Measurements from ENCODE around the gene RAB6D. TPM values are rescaled to one million over a fixed set of nuclear protein-coding genes. Genes with fewer than 3 reads are reported as not detected.
"Not testable (repeated sequence)": the region's sequence is repeated elsewhere in the genome, so short reads cannot be mapped to it uniquely, and the experiment has no call there.

RAB6D gene
- not detected for total RNA-seq
- polyA plus RNA-seq, result not detected
- long read RNA-seq, donor 1, result 0 reads
- long read RNA-seq, donor 2, result 0 reads

DNA sequence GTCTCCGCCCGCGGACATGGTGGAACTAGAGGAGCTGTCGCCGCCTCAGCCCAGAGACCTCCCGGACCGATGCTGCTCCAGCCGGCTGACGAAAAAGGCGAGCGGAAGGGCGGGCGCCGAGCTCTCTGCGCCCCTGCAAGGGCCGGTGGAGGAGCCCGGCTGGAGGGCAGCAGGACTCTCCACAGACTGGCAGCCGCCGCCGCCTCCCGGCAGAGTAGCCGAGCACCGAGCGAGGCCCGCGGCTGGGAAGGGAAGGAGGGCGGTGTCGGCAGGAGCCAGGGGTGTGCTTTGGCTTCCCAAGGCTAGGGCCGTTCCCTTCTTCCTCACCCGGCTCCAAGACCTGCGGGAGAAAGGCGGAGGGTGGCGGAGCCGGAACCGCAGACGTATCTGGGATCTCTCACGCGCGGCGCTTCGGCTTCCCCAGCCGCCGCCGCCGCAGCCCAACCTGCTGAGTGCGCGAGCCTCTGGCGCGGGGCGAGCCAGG lies at the start of gene RAB6D:
Gene RAB6D (minus strand): TSS at position 466 of the 484 bp plus-strand sequence. CDS start 448 bp downstream, at position 18.
- intact Hi-C loops (cut with DNase I), result not testable (repeated sequence)

DNA sequence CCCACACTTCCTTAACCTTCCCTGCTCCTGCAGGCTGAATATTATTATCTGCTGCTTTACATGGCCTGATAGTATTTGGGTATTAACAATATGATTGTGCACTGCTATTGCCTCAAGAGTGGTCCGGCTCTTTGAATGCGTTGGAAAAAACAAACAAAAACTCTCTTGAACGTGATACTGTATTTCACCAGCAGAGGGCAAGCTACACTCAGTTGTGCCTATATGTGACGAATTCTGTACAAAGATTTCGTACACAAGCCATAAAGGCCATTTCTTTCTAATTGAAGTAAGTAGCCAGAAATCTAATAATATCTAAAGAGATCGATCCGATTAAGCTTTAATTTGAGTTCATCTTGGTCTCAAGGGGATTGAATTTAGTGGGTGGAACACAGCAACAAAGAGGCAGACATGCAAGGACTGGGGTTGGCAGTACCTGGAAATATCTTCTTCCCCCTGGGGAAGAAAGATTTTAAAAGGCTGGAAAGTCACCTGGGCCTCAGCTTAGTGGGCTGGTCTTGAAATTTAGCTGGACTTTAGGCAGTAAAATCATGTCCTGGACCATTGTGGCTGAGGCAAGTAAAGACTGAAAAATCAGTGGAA lies 49.3 kb upstream of the RAB6D start:
- H3K4me3 ChIP-seq (ENCODE audit: low read length in 2 of 2), result no peak overlapping the region
- intact Hi-C loops (cut with DNase I), result loop anchor here in 1 of 2 donors (10.0 kb wide), 3 partner anchors 262 to 732 kb away; no protein-coding TSS in a partner anchor
- H3K36me3 ChIP-seq (ENCODE audit: control insufficient read depth in 1 of 2, insufficient read depth in 2 of 2, low read length in 1 of 2), result no peaks in the 10 kb centered on the region
- H3K9me3 ChIP-seq (ENCODE audit: control insufficient read depth, low read length), result no peaks in the 10 kb centered on the region
- H3K27me3 ChIP-seq (ENCODE audit: control insufficient read depth in 1 of 2, insufficient read depth in 2 of 2, low read length in 1 of 2), result peaks cover 0 to 1% of the 10 kb centered on the region in 2 donors
- H3K4me1 ChIP-seq (ENCODE audit: control insufficient read depth in 1 of 2, insufficient read depth in 2 of 2, low read length in 2 of 2), result no peaks in the 10 kb centered on the region
- WGBS, 2 donors, result 2% methylated on average over 7 of the region's 7 CpGs
- no peak overlapping the region for H3K27ac ChIP-seq (ENCODE audit: low read depth in 1 of 2, low read length in 2 of 2)
- DNase-seq, result no peak
- no peak for ATAC-seq (ENCODE audit: low FRiP score)

More for the DNA sequence above, at the start of gene RAB6D:
- not testable (repeated sequence) for H3K4me1 ChIP-seq (ENCODE audit: control insufficient read depth in 1 of 2, insufficient read depth in 2 of 2, low read length in 2 of 2); H3K9me3 ChIP-seq (ENCODE audit: control insufficient read depth, low read length); H3K36me3 ChIP-seq (ENCODE audit: control insufficient read depth in 1 of 2, insufficient read depth in 2 of 2, low read length in 1 of 2); H3K27ac ChIP-seq (ENCODE audit: low read depth in 1 of 2, low read length in 2 of 2); H3K27me3 ChIP-seq (ENCODE audit: control insufficient read depth in 1 of 2, insufficient read depth in 2 of 2, low read length in 1 of 2); H3K4me3 ChIP-seq (ENCODE audit: low read length in 2 of 2); DNase-seq
- ATAC-seq (ENCODE audit: low FRiP score), result peak; percentile 52
- WGBS, 2 donors, result 1 to 2% methylated on average over 33 to 42 of the region's 50 CpGs

DNA sequence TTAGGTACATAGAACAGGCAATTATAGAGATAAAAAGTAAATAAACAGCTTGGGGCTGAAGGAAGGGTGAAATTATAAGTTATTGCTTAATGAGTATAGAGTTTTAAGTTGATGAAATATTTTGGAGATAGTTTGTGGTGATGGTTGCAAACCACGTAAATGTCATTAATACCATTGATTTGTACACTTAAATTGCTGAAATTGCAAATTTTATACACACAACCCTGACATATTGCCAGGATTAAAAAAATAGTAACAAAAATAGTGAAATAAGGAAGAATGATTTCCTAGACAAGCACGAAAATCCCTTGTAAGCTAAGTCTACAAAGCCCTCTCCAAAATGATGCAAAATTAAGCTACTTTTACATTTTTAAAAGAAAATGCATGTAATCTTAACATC lies 46.2 kb upstream of the RAB6D start:
- peaks cover 0 to 1% of the 10 kb centered on the region in 2 donors for H3K27me3 ChIP-seq (ENCODE audit: control insufficient read depth in 1 of 2, insufficient read depth in 2 of 2, low read length in 1 of 2)
- intact Hi-C loops (cut with DNase I), result loop anchor here in 1 of 2 donors (10.0 kb wide), 3 partner anchors 265 to 735 kb away; no protein-coding TSS in a partner anchor
- H3K36me3 ChIP-seq (ENCODE audit: control insufficient read depth in 1 of 2, insufficient read depth in 2 of 2, low read length in 1 of 2), result no peaks in the 10 kb centered on the region
- ATAC-seq (ENCODE audit: low FRiP score) (no peak), DNase-seq (no peak)
- H3K27ac ChIP-seq (ENCODE audit: low read depth in 1 of 2, low read length in 2 of 2), result no peak overlapping the region
- no peak overlapping the region for H3K4me3 ChIP-seq (ENCODE audit: low read length in 2 of 2)
- no peaks in the 10 kb centered on the region for H3K4me1 ChIP-seq (ENCODE audit: control insufficient read depth in 1 of 2, insufficient read depth in 2 of 2, low read length in 2 of 2)
- H3K9me3 ChIP-seq (ENCODE audit: control insufficient read depth, low read length), result no peaks in the 10 kb centered on the region
- 65 to 66% methylated on average over 2 of the region's 2 CpGs for WGBS, 2 donors

- no peak for ATAC-seq (ENCODE audit: low FRiP score)
- Histone ChIP-seq H3K27me3 (ENCODE audit: control insufficient read depth in 1 of 2, insufficient read depth in 2 of 2, low read length in 1 of 2) (peaks cover 0 to 1% of the 10 kb centered on the region in 2 donors), H3K27ac (ENCODE audit: low read depth in 1 of 2, low read length in 2 of 2) (no peak overlapping the region), H3K4me3 (ENCODE audit: low read length in 2 of 2) (no peak overlapping the region), H3K36me3 (ENCODE audit: control insufficient read depth in 1 of 2, insufficient read depth in 2 of 2, low read length in 1 of 2) (no peaks in the 10 kb centered on the region), H3K4me1 (ENCODE audit: control insufficient read depth in 1 of 2, insufficient read depth in 2 of 2, low read length in 2 of 2) (no peaks in the 10 kb centered on the region), H3K9me3 (ENCODE audit: control insufficient read depth, low read length) (no peaks in the 10 kb centered on the region)
- no peak for DNase-seq
- intact Hi-C loops (cut with DNase I), result no loop called here
Measured at GRCh38 chr2:131408778-131409177, 44.8 kb upstream of the RAB6D start.

DNA sequence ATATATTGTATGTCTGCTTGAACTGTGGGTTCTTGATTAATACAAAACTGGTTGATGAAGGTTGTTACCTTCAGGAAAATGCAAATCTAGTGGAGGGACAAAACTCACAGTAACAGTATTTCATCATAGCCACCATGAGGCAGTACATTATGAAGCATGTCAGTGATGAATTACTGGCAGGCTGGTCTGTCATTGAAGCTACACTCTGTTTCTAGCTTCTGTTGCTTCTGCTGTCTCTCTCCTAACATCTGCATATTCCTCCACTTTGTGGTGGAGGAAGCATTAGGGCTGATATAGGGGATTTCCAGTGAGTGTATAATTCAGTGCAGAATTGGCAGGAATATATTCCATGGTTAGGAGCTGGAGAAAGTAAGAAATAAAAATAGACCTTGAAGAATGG lies 44.2 kb upstream of the RAB6D start:
- H3K27ac ChIP-seq (ENCODE audit: low read depth in 1 of 2, low read length in 2 of 2), result no peak overlapping the region
- no peaks in the 10 kb centered on the region for H3K4me1 ChIP-seq (ENCODE audit: control insufficient read depth in 1 of 2, insufficient read depth in 2 of 2, low read length in 2 of 2)
- H3K9me3 ChIP-seq (ENCODE audit: control insufficient read depth, low read length), result no peaks in the 10 kb centered on the region
- ATAC-seq (ENCODE audit: low FRiP score), result no peak
- H3K4me3 ChIP-seq (ENCODE audit: low read length in 2 of 2), result no peak overlapping the region
- H3K36me3 ChIP-seq (ENCODE audit: control insufficient read depth in 1 of 2, insufficient read depth in 2 of 2, low read length in 1 of 2), result no peaks in the 10 kb centered on the region
- intact Hi-C loops (cut with DNase I), result no loop called here
- no peak for DNase-seq
- H3K27me3 ChIP-seq (ENCODE audit: control insufficient read depth in 1 of 2, insufficient read depth in 2 of 2, low read length in 1 of 2), result peaks cover 0 to 1% of the 10 kb centered on the region in 2 donors

GRCh38 chr2:131404753-131405152 lies 40.8 kb upstream of the RAB6D start:
- Histone ChIP-seq H3K9me3 (ENCODE audit: control insufficient read depth, low read length) (no peaks in the 10 kb centered on the region), H3K36me3 (ENCODE audit: control insufficient read depth in 1 of 2, insufficient read depth in 2 of 2, low read length in 1 of 2) (no peaks in the 10 kb centered on the region), H3K27me3 (ENCODE audit: control insufficient read depth in 1 of 2, insufficient read depth in 2 of 2, low read length in 1 of 2) (peaks cover 0 to 1% of the 10 kb centered on the region in 2 donors), H3K4me1 (ENCODE audit: control insufficient read depth in 1 of 2, insufficient read depth in 2 of 2, low read length in 2 of 2) (no peaks in the 10 kb centered on the region), H3K4me3 (ENCODE audit: low read length in 2 of 2) (no peak overlapping the region), H3K27ac (ENCODE audit: low read depth in 1 of 2, low read length in 2 of 2) (no peak overlapping the region)
- 80 to 82% methylated on average over 12 of the region's 12 CpGs for WGBS, 2 donors
- ATAC-seq (ENCODE audit: low FRiP score) (no peak), DNase-seq (no peak)
- intact Hi-C loops (cut with DNase I), result no loop called here

GRCh38 chr2:131402320-131403039 lies 38.5 kb upstream of the RAB6D start:
- no peaks in the 10 kb centered on the region for H3K9me3 ChIP-seq (ENCODE audit: control insufficient read depth, low read length)
- ATAC-seq (ENCODE audit: low FRiP score) (no peak), DNase-seq (no peak)
- H3K27me3 ChIP-seq (ENCODE audit: control insufficient read depth in 1 of 2, insufficient read depth in 2 of 2, low read length in 1 of 2), result no peaks in the 10 kb centered on the region
- no peaks in the 10 kb centered on the region for H3K36me3 ChIP-seq (ENCODE audit: control insufficient read depth in 1 of 2, insufficient read depth in 2 of 2, low read length in 1 of 2)
- 68 to 73% methylated on average over 6 of the region's 6 CpGs for WGBS, 2 donors
- no peak overlapping the region for H3K27ac ChIP-seq (ENCODE audit: low read depth in 1 of 2, low read length in 2 of 2)
- no peak overlapping the region for H3K4me3 ChIP-seq (ENCODE audit: low read length in 2 of 2)
- intact Hi-C loops (cut with DNase I), result no loop called here
- no peaks in the 10 kb centered on the region for H3K4me1 ChIP-seq (ENCODE audit: control insufficient read depth in 1 of 2, insufficient read depth in 2 of 2, low read length in 2 of 2)

DNA sequence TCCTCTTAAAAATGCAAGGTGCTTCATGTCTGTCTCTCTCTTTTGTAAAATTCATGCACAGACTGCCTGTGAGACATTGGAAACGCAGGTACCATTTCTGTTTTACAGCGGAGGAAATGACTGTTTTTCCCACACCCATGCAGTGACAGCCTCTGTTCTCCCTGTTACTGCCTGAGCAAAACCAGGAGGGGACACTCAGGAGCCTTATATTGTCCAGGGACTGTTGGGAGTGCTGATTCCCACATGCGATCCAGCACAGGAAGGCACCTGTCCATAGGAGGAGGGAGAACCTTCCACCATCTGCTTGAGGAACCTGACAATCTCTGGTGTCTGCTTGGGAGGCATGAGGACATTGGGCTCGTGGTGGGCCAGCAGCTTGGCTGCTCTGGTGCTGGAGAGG lies 36.9 kb upstream of the RAB6D start:
- no peaks in the 10 kb centered on the region for H3K27me3 ChIP-seq (ENCODE audit: control insufficient read depth in 1 of 2, insufficient read depth in 2 of 2, low read length in 1 of 2)
- H3K36me3 ChIP-seq (ENCODE audit: control insufficient read depth in 1 of 2, insufficient read depth in 2 of 2, low read length in 1 of 2), result no peaks in the 10 kb centered on the region
- H3K4me3 ChIP-seq (ENCODE audit: low read length in 2 of 2), result no peak overlapping the region
- no peaks in the 10 kb centered on the region for H3K4me1 ChIP-seq (ENCODE audit: control insufficient read depth in 1 of 2, insufficient read depth in 2 of 2, low read length in 2 of 2)
- WGBS, 2 donors, result 51 to 52% methylated on average over 4 of the region's 4 CpGs
- no peaks in the 10 kb centered on the region for H3K9me3 ChIP-seq (ENCODE audit: control insufficient read depth, low read length)
- no peak for ATAC-seq (ENCODE audit: low FRiP score)
- no peak overlapping the region for H3K27ac ChIP-seq (ENCODE audit: low read depth in 1 of 2, low read length in 2 of 2)
- DNase-seq, result no peak
- intact Hi-C loops (cut with DNase I), result no loop called here

GRCh38 chr2:131400441-131400840 lies 36.5 kb upstream of the RAB6D start:
- H3K27me3 ChIP-seq (ENCODE audit: control insufficient read depth in 1 of 2, insufficient read depth in 2 of 2, low read length in 1 of 2); DNase-seq; ATAC-seq (ENCODE audit: low FRiP score); H3K4me1 ChIP-seq (ENCODE audit: control insufficient read depth in 1 of 2, insufficient read depth in 2 of 2, low read length in 2 of 2); H3K4me3 ChIP-seq (ENCODE audit: low read length in 2 of 2); H3K9me3 ChIP-seq (ENCODE audit: control insufficient read depth, low read length); H3K27ac ChIP-seq (ENCODE audit: low read depth in 1 of 2, low read length in 2 of 2); H3K36me3 ChIP-seq (ENCODE audit: control insufficient read depth in 1 of 2, insufficient read depth in 2 of 2, low read length in 1 of 2); intact Hi-C loops (cut with DNase I): not testable (repeated sequence)
- WGBS, 2 donors, result 77 to 81% methylated on average over 4 of the region's 4 CpGs

Measured in aorta (tissue), 5 donors.